Neural progenitor cell (in vitro differentiated cells): ENCODE results near the gene MAGED1. TPM values are rescaled to one million over a fixed set of nuclear protein-coding genes. Genes with fewer than 3 reads are reported as not detected.

Source experiments
- DNase-seq: peaks from one replicate; pipeline ENCODE4 v3.0.0-alpha.2; 2016; ENCODE audit warnings: low spot score
- H2AFZ ChIP-seq: fragments of 200-600 bp; sonication (generic); replicated peaks from 2 replicates; pipeline ENCODE4 v1.6.1; 2016; ENCODE audit warnings: antibody characterized with exemption
- H3F3A ChIP-seq: fragments of 200-600 bp; sonication (generic); 2 replicates; pipeline ENCODE4 v1.6.1; 2016; ENCODE audit warnings: antibody characterized with exemption, low read depth
- H3K27ac ChIP-seq: fragments of 200-600 bp; sonication (generic); 2 replicates; pipeline ENCODE4 v1.5.1; 2016; ENCODE audit warnings: mild to moderate bottlenecking
- H3K27me3 ChIP-seq: fragments of 200-600 bp; sonication (generic); 2 replicates; pipeline ENCODE4 v1.6.1; 2016; ENCODE audit warnings: mild to moderate bottlenecking, moderate library complexity
- H3K36me3 ChIP-seq: fragments of 200-600 bp; sonication (generic); 2 replicates; pipeline ENCODE4 v1.5.1; 2016
- H3K4me1 ChIP-seq: fragments of 200-600 bp; sonication (generic); 2 replicates; pipeline ENCODE4 v1.6.1; 2016; ENCODE audit warnings: mixed run types
- H3K4me2 ChIP-seq: fragments of 200-600 bp; sonication (generic); 2 replicates; pipeline ENCODE4 v1.6.1; 2016
- H3K4me3 ChIP-seq: fragments of 200-600 bp; sonication (generic); 2 replicates; pipeline ENCODE4 v1.5.1; 2016
- H3K79me2 ChIP-seq: fragments of 200-600 bp; sonication (generic); 2 replicates; pipeline ENCODE4 v1.6.1; 2016; ENCODE audit warnings: low read depth
- H3K9ac ChIP-seq: fragments of 200-600 bp; sonication (generic); 2 replicates; pipeline ENCODE4 v1.6.1; 2016
- H3K9me3 ChIP-seq: fragments of 200-600 bp; sonication (generic); 2 replicates; pipeline ENCODE4 v1.5.1; 2016; ENCODE audit warnings: low read depth
- H4K20me1 ChIP-seq: fragments of 200-600 bp; sonication (generic); 2 replicates; pipeline ENCODE4 v1.6.1; 2016; ENCODE audit warnings: low read depth
- H3K27ac Mint-ChIP-seq: 3 replicates; pipeline ENCODE4 v1.8.0; 2021; ENCODE audit warnings: mixed read lengths
- H3K27me3 Mint-ChIP-seq: 2 replicates; pipeline ENCODE4 v1.8.0; 2022; ENCODE audit warnings: low read depth, mild to moderate bottlenecking, inconsistent platforms, moderate library complexity, mixed read lengths; ENCODE audit not compliant: insufficient read depth
- H3K36me3 Mint-ChIP-seq: 3 replicates; pipeline ENCODE4 v1.8.0; 2021; ENCODE audit warnings: mixed read lengths
- H3K4me1 Mint-ChIP-seq: 3 replicates; pipeline ENCODE4 v1.8.0; 2021; ENCODE audit warnings: mixed read lengths
- H3K4me3 Mint-ChIP-seq: 3 replicates; pipeline ENCODE4 v1.8.0; 2021; ENCODE audit warnings: mild to moderate bottlenecking, moderate library complexity, mixed read lengths
- H3K9me3 Mint-ChIP-seq: 3 replicates; pipeline ENCODE4 v1.8.0; 2020; ENCODE audit warnings: mixed read lengths
- EZH2 ChIP-seq: fragments of 200-600 bp; sonication (generic); IDR thresholded peaks from 2 replicates; pipeline ENCODE4 v1.6.1; 2017; ENCODE audit warnings: antibody characterized with exemption, mild to moderate bottlenecking, moderate library complexity
- EZH2phosphoT487 ChIP-seq: fragments of 200-600 bp; sonication (generic); IDR thresholded peaks from 2 replicates; pipeline ENCODE4 v1.6.1; 2017; ENCODE audit warnings: antibody characterized with exemption
- small RNA-seq: library from RNA; depleted of rRNA; stranded (forward); fragments of <200 nt; gene quantifications from one replicate; pipeline ENCODE3, GENCODE V24; 2015
- total RNA-seq: library from RNA; depleted of rRNA; stranded (reverse); fragments of >200 nt; gene quantifications from 2 replicates; pipeline ENCODE4 v1.2.3, GENCODE V29; 2015; ENCODE audit warnings: low replicate concordance
- TF ChIP-seq, protein P1 (sequence below): fragments of 200-600 bp; sonication (generic); IDR thresholded peaks from 2 replicates; pipeline ENCODE4 v1.5.1; 2017; ENCODE audit warnings: antibody characterized with exemption, mild to moderate bottlenecking

MAGED1 gene
- total RNA-seq, 1 donor from 2014 or later, result 133 TPM

DNA sequence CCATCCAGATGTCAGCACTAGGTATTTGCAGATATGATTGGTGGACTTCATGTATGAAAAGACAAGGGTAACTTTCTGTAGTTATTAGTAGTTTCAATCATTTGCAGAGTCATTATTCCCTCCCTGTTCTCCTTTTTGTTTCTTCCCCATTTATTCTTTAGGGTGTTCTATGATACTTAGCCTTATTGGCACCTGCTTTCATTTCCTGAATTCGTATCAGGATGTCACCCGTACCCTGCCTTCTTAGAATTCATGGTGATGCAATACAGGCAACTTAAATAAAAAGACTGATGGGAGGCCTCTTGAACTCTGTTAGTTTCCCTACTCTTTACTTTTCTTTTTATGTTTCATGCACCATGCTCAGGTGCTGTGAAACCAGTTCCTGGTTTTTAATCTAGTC is 24.2 kb downstream of the MAGED1 start:
- Histone ChIP-seq H3K9me3 (peaks cover 14% of the 10 kb centered on the region), H3K4me1 (no peaks in the 10 kb centered on the region), H4K20me1 (no peaks in the 10 kb centered on the region), H3F3A (no peaks in the 10 kb centered on the region), H3K36me3 (no peaks in the 10 kb centered on the region), H3K79me2 (no peaks in the 10 kb centered on the region), H3K27ac (no peak overlapping the region), H3K9ac (no peak overlapping the region), H3K4me2 (no peak overlapping the region), H3K27me3 (no peaks in the 10 kb centered on the region), H3K4me3 (no peak overlapping the region), H2AFZ (no peak overlapping the region)
- Mint-ChIP-seq H3K4me3 (no peak overlapping the region), H3K36me3 (no peaks in the 10 kb centered on the region), H3K27me3 (no peaks in the 10 kb centered on the region), H3K27ac (no peak overlapping the region), H3K4me1 (no peaks in the 10 kb centered on the region), H3K9me3 (peaks cover 10% of the 10 kb centered on the region)
- no peak for DNase-seq
- TF ChIP-seq, protein P1, sequence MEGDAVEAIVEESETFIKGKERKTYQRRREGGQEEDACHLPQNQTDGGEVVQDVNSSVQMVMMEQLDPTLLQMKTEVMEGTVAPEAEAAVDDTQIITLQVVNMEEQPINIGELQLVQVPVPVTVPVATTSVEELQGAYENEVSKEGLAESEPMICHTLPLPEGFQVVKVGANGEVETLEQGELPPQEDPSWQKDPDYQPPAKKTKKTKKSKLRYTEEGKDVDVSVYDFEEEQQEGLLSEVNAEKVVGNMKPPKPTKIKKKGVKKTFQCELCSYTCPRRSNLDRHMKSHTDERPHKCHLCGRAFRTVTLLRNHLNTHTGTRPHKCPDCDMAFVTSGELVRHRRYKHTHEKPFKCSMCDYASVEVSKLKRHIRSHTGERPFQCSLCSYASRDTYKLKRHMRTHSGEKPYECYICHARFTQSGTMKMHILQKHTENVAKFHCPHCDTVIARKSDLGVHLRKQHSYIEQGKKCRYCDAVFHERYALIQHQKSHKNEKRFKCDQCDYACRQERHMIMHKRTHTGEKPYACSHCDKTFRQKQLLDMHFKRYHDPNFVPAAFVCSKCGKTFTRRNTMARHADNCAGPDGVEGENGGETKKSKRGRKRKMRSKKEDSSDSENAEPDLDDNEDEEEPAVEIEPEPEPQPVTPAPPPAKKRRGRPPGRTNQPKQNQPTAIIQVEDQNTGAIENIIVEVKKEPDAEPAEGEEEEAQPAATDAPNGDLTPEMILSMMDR, result no peak
- no peak for TF ChIP-seq EZH2phosphoT487
- TF ChIP-seq EZH2, result no peak

DNA sequence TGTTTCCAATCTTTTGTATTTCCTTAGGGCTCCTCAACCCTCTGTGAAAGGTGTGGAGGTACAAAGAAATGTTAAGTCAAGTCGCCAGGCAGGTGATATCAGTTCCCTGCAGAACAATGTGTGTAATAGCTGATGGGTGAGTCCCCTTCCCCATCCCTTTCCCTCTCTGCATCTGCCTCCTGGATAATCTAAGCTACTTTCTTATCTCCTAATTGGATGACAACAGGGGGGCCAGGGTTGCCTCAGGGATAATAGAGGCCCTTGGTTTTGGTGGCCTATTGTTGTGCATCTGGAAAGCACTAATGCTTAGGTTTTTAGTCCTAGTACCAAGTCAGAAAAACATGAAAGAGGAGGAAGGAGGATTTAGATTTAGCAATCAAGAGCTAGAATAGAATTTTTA is 29.1 kb downstream of the MAGED1 start:
- Mint-ChIP-seq H3K27ac (no peak overlapping the region), H3K4me3 (no peak overlapping the region), H3K4me1 (no peaks in the 10 kb centered on the region), H3K36me3 (no peaks in the 10 kb centered on the region), H3K27me3 (no peaks in the 10 kb centered on the region), H3K9me3 (no peaks in the 10 kb centered on the region)
- Histone ChIP-seq H4K20me1 (no peaks in the 10 kb centered on the region), H3K4me3 (no peak overlapping the region), H3K9me3 (no peaks in the 10 kb centered on the region), H3K36me3 (no peaks in the 10 kb centered on the region), H3K4me2 (no peak overlapping the region), H3K79me2 (no peaks in the 10 kb centered on the region), H2AFZ (no peak overlapping the region), H3K4me1 (no peaks in the 10 kb centered on the region), H3K27me3 (no peaks in the 10 kb centered on the region), H3K9ac (no peak overlapping the region), H3F3A (no peaks in the 10 kb centered on the region), H3K27ac (no peak overlapping the region)
- peak; percentile 74 for DNase-seq
- TF ChIP-seq, protein P1, result no peak
- TF ChIP-seq EZH2phosphoT487 (no peak), EZH2 (no peak)

- Mint-ChIP-seq H3K4me3 (no peak overlapping the region), H3K4me1 (no peaks in the 10 kb centered on the region), H3K9me3 (peaks cover 4% of the 10 kb centered on the region), H3K27ac (no peak overlapping the region), H3K27me3 (no peaks in the 10 kb centered on the region), H3K36me3 (no peaks in the 10 kb centered on the region)
- no peak for DNase-seq
- H3K79me2 ChIP-seq, result no peaks in the 10 kb centered on the region
- no peak overlapping the region for H3K27ac ChIP-seq
- TF ChIP-seq EZH2phosphoT487 (no peak), EZH2 (no peak)
- TF ChIP-seq, protein P1, result no peak
- no peaks in the 10 kb centered on the region for H3K36me3 ChIP-seq
- no peaks in the 10 kb centered on the region for H3K27me3 ChIP-seq
- no peak overlapping the region for H3K9ac ChIP-seq
- H2AFZ ChIP-seq, result no peak overlapping the region
- no peaks in the 10 kb centered on the region for H4K20me1 ChIP-seq
- peaks cover 4% of the 10 kb centered on the region for H3K9me3 ChIP-seq
- H3F3A ChIP-seq, result no peaks in the 10 kb centered on the region
- H3K4me2 ChIP-seq, result no peak overlapping the region
- H3K4me3 ChIP-seq, result no peak overlapping the region
- no peaks in the 10 kb centered on the region for H3K4me1 ChIP-seq
These were observed 38.2 kb downstream of the MAGED1 start for GRCh38 chrX:51931566-51932150.

Small RNA genes within 50 kb of the gene (small RNA-seq; reads per million reads assigned to genes)
- gene AL929410.2 (not detected), gene RNU6-504P (not detected)

Other genes with a start within 250 kb of the MAGED1 start
- 0.56 and 2.0 TPM in 2 replicates for gene CENPVL2, start 210.8 kb upstream of the MAGED1 start, total RNA-seq
- gene CENPVL1, start 183.1 kb upstream of the MAGED1 start, total RNA-seq, result 0.56 and 2.0 TPM in 2 replicates
- gene GSPT2, start 150.2 kb upstream of the MAGED1 start, total RNA-seq, result 22.7 and 28.4 TPM in 2 replicates
- gene MAGED4B, start 175.6 kb downstream of the MAGED1 start, total RNA-seq, result 65.8 and 98.9 TPM in 2 replicates